OCI-LY1 (cell line): ENCODE data around the gene BZW2.

Source experiments
- H2AFZ ChIP-seq: fragments of 200-600 bp; sonication (generic), shearing (Covaris generic); 2 replicates; pipeline ENCODE4 v1.6.0; 2014; ENCODE audit warnings: antibody characterized with exemption, mild to moderate bottlenecking, low read length
- H3F3A ChIP-seq: fragments of 200-600 bp; sonication (generic), shearing (Covaris generic); 2 replicates; pipeline ENCODE4 v1.6.0; 2014; ENCODE audit warnings: mild to moderate bottlenecking, antibody characterized with exemption, low read length, moderate library complexity; ENCODE audit not compliant: insufficient read depth
- H3K27ac ChIP-seq: fragments of 200-600 bp; sonication (generic); 2 replicates; pipeline ENCODE4 v1.5.1; 2014; ENCODE audit warnings: low read length, mixed run types, mild to moderate bottlenecking, low read depth; ENCODE audit not compliant: poor library complexity, severe bottlenecking
- H3K27me3 ChIP-seq: fragments of 200-600 bp; sonication (generic); 2 replicates; pipeline ENCODE4 v1.6.0; 2014; ENCODE audit warnings: antibody characterized with exemption, mild to moderate bottlenecking, low read length, moderate library complexity; ENCODE audit not compliant: insufficient read depth
- H3K36me3 ChIP-seq: fragments of 200-600 bp; sonication (generic); 2 replicates; pipeline ENCODE4 v1.6.1; 2014; ENCODE audit warnings: mild to moderate bottlenecking, antibody characterized with exemption, low read length, moderate library complexity, mixed read lengths; ENCODE audit not compliant: insufficient read depth
- H3K4me1 ChIP-seq: fragments of 200-600 bp; sonication (generic); 2 replicates; pipeline ENCODE4 v1.5.1; 2014; ENCODE audit warnings: mild to moderate bottlenecking, low read length, moderate library complexity; ENCODE audit not compliant: insufficient read depth, severe bottlenecking
- H3K4me2 ChIP-seq: fragments of 200-600 bp; sonication (generic), shearing (Covaris generic); 2 replicates; pipeline ENCODE4 v1.6.1; 2014; ENCODE audit warnings: low read length
- H3K4me3 ChIP-seq: fragments of 200-600 bp; sonication (generic); 2 replicates; pipeline ENCODE4 v1.5.1; 2014; ENCODE audit warnings: low read length, low read depth, mild to moderate bottlenecking, mixed read lengths; ENCODE audit not compliant: poor library complexity, severe bottlenecking
- H3K79me2 ChIP-seq: fragments of 200-600 bp; shearing (Covaris generic); 2 replicates; pipeline ENCODE4 v1.6.1; 2016; ENCODE audit warnings: mixed run types, low read length, mixed read lengths; ENCODE audit not compliant: insufficient read depth
- H3K9ac ChIP-seq: fragments of 200-600 bp; sonication (generic), shearing (Covaris generic); 2 replicates; pipeline ENCODE4 v1.6.1; 2014; ENCODE audit warnings: mild to moderate bottlenecking, low read length, mixed read lengths
- H3K9me2 ChIP-seq: fragments of 200-600 bp; sonication (generic), shearing (Covaris generic); 2 replicates; pipeline ENCODE4 v1.6.1; 2014; ENCODE audit warnings: low read depth, mild to moderate bottlenecking, low read length, mixed read lengths
- H3K9me3 ChIP-seq: fragments of 200-600 bp; shearing (Covaris generic); 2 replicates; pipeline ENCODE4 v1.6.1; 2014; ENCODE audit warnings: low read length, mixed read lengths
- H4K20me1 ChIP-seq: fragments of 200-600 bp; sonication (generic), shearing (Covaris generic); 2 replicates; pipeline ENCODE4 v1.6.0; 2016; ENCODE audit warnings: mild to moderate bottlenecking, low read length; ENCODE audit not compliant: insufficient read depth
- EZH2 ChIP-seq: fragments of 200-600 bp; sonication (generic), shearing (Covaris generic); IDR thresholded peaks from 2 replicates; pipeline ENCODE4 v1.8.0; 2017; ENCODE audit warnings: borderline replicate concordance, mixed run types, mild to moderate bottlenecking, antibody characterized with exemption, low read length, moderate library complexity, mixed read lengths
- TF ChIP-seq, protein P1 (sequence below): fragments of 200-600 bp; sonication (generic), shearing (Covaris generic); IDR thresholded peaks from 2 replicates; pipeline ENCODE4 v1.5.1; 2017; ENCODE audit warnings: mild to moderate bottlenecking, antibody characterized with exemption, low read length, moderate library complexity, mixed read lengths

BZW2 gene

DNA sequence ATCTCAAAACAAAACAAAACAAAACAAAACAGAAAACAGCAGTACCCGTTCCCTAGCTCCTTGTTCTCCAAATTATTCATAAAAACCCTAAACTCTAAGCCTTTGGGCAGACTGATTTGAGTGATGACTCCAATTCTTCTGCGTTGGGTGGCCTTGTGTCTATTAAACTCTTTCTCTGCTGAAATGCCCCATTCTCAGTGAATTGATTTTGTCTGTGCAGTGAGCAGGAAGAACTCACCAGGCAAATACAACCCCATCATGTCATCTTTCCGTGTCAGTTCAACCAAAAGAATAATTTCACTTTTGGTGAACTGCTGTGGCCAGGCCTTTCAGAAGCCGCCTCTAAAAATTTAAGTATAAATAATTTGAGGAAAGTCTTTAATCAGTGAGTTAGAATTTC lies 89.0 kb downstream of the BZW2 start:
- H3K36me3 ChIP-seq: no peaks in the 10 kb centered on the region
- H3K4me2 ChIP-seq: no peak overlapping the region
- H3K9ac ChIP-seq: no peak overlapping the region
- no peaks in the 10 kb centered on the region for H3K79me2 ChIP-seq
- no peaks in the 10 kb centered on the region for H3K9me3 ChIP-seq
- no peak overlapping the region for H3K27ac ChIP-seq
- H4K20me1 ChIP-seq: no peaks in the 10 kb centered on the region
- H3K4me3 ChIP-seq: no peak overlapping the region
- H3K27me3 ChIP-seq: no peaks in the 10 kb centered on the region
- no peaks in the 10 kb centered on the region for H3K9me2 ChIP-seq
- TF ChIP-seq, protein P1, sequence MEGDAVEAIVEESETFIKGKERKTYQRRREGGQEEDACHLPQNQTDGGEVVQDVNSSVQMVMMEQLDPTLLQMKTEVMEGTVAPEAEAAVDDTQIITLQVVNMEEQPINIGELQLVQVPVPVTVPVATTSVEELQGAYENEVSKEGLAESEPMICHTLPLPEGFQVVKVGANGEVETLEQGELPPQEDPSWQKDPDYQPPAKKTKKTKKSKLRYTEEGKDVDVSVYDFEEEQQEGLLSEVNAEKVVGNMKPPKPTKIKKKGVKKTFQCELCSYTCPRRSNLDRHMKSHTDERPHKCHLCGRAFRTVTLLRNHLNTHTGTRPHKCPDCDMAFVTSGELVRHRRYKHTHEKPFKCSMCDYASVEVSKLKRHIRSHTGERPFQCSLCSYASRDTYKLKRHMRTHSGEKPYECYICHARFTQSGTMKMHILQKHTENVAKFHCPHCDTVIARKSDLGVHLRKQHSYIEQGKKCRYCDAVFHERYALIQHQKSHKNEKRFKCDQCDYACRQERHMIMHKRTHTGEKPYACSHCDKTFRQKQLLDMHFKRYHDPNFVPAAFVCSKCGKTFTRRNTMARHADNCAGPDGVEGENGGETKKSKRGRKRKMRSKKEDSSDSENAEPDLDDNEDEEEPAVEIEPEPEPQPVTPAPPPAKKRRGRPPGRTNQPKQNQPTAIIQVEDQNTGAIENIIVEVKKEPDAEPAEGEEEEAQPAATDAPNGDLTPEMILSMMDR: no peak
- no peak for TF ChIP-seq EZH2
- no peak overlapping the region for H2AFZ ChIP-seq
- H3F3A ChIP-seq: no peaks in the 10 kb centered on the region
- H3K4me1 ChIP-seq: no peaks in the 10 kb centered on the region

DNA sequence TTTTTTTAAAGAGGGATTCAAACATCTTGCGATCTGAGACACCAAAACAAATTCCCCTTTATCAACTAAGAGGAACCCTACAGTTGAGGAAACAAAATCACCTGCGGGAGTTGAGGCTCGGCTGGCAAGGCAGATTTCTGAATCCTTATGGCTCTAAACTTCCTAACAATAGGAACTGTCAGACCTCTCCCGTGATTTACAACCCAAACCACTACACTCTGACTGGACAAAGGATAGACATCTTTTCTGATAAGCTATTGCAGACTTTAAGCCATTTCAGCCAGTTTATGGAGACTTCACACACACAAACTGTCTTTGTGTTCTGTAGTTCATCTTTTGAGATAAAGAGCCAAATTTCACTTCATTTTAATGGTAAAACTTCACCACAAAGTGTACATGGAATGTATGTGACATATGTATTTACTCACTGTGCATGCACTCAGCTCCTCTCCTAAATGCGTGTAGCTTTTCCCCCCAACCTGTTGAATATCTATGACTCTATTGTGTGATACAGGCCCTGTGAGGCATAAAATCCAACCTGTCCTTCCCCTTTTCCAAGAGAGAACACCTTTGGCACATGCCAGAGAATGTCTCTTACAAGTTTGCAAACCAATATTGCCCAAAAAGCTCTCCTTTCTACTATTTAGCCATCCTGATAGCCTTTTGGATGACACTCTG lies 92.2 kb downstream of the BZW2 start:
- Histone ChIP-seq H3K4me3 (no peak overlapping the region), H2AFZ (no peak overlapping the region), H3K4me1 (no peaks in the 10 kb centered on the region), H4K20me1 (no peaks in the 10 kb centered on the region), H3K9me3 (no peaks in the 10 kb centered on the region), H3K4me2 (no peak overlapping the region), H3K79me2 (no peaks in the 10 kb centered on the region), H3K27ac (no peak overlapping the region), H3K9me2 (no peaks in the 10 kb centered on the region), H3K27me3 (0 out of 2 replicates have a peak, but pooled peaks cover 3% of the 10 kb centered on the region), H3K9ac (no peak overlapping the region), H3K36me3 (no peaks in the 10 kb centered on the region), H3F3A (no peaks in the 10 kb centered on the region)
- TF ChIP-seq, protein P1: no peak
- TF ChIP-seq EZH2: no peak

DNA sequence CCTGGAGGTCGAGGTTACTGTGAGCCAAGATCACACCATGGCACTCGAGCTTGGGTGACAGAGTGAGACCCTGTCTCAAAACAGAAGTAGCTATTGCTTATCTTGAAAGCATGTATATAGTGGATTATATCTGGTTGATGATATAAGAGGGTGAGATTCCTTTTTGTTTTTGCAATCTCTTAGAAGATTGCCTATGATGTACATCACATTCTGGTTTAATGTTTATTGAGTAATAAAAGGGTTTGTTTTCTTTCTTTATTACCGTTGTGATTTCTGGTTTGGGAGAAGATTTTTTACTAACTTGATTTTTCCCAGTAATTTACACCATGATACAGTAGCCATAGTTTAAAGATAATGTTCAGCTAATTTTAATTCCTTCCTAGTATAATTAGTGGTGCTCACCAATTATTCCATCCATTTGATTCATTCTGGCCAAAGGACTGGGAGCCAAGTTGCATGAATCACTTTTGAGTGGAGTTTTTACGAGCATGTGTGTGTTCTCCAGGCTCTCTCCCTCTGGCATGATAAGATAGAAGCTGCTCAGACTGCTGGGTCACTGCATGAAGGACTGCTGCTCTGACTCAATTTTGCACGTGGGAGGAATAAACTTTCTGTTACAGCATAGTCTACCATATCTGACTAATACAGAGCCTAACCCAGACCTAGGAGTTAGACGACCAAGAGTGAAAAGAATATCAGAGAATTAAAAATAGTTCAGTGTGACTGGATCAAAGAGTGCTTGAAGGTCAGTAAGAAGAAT lies 94.1 kb downstream of the BZW2 start:
- no peak for TF ChIP-seq EZH2
- TF ChIP-seq, protein P1: no peak
- Histone ChIP-seq H3K27ac (no peak overlapping the region), H3K36me3 (no peaks in the 10 kb centered on the region), H3K79me2 (no peaks in the 10 kb centered on the region), H3K27me3 (0 out of 2 replicates have a peak, but pooled peaks cover 3% of the 10 kb centered on the region), H4K20me1 (no peaks in the 10 kb centered on the region), H3K4me1 (no peaks in the 10 kb centered on the region), H3K4me3 (no peak overlapping the region), H3K4me2 (no peak overlapping the region), H3F3A (no peaks in the 10 kb centered on the region), H3K9me3 (no peaks in the 10 kb centered on the region), H2AFZ (no peak overlapping the region), H3K9me2 (no peaks in the 10 kb centered on the region), H3K9ac (no peak overlapping the region)
